HG03175 (cell line): Measurements from ENCODE around the gene E2F1.

ENCODE experiments used
- ATAC-seq: cut with Tn5 transposase; IDR thresholded peaks from one replicate; pipeline ENCODE4 v1.9.1; 2021; ENCODE audit warnings: mild to moderate bottlenecking, moderate library complexity; ENCODE audit not compliant: unreplicated experiment

E2F1 gene

GRCh38 chr20:33687993-33688937, 2.1 kb upstream of the E2F1 start:
- ATAC-seq = no peak

GRCh38 chr20:33687370-33687915, 1.3 kb upstream of the E2F1 start:
- ATAC-seq = no peak

GRCh38 chr20:33686984-33687366, 790 bp upstream of the E2F1 start:
- ATAC-seq = no peak

- ATAC-seq = peak; percentile 34
Measured at GRCh38 chr20:33685328-33686099, 671 bp downstream of the E2F1 start.

- no peak for ATAC-seq
Measured at GRCh38 chr20:33684533-33685327, 1.5 kb downstream of the E2F1 start.

- no peak for ATAC-seq
Measured at GRCh38 chr20:33681728-33682353, 4.3 kb downstream of the E2F1 start.

- no peak for ATAC-seq
Measured at GRCh38 chr20:33681288-33681687, 4.9 kb downstream of the E2F1 start.

- ATAC-seq = no peak
Measured at GRCh38 chr20:33680686-33681085, 5.5 kb downstream of the E2F1 start.

- ATAC-seq = peak; percentile 70
Measured at GRCh38 chr20:33679758-33680485, 6.3 kb downstream of the E2F1 start.

GRCh38 chr20:33677991-33678702, 8.0 kb downstream of the E2F1 start:
- no peak for ATAC-seq

GRCh38 chr20:33676652-33677645, 9.2 kb downstream of the E2F1 start:
- ATAC-seq = no peak

- ATAC-seq = no peak
Measured at GRCh38 chr20:33676121-33676520, 10.1 kb downstream of the E2F1 start.

- no peak for ATAC-seq
Measured at GRCh38 chr20:33675136-33675959, 10.8 kb downstream of the E2F1 start.

GRCh38 chr20:33674294-33675135, 11.7 kb downstream of the E2F1 start, which contains the start of gene NECAB3:
Gene NECAB3 (minus strand): TSS chr20:33674428. CDS start chr20:33674352, 76 bp downstream.
- ATAC-seq = peak; percentile 71

- peak; percentile 24 for ATAC-seq
Measured at GRCh38 chr20:33673410-33674293, 12.5 kb downstream of the E2F1 start.
